ENCODE data around the gene IL17RD.

Gene IL17RD

GRCh38 chr3:57065588-57065987 is 99.6 kb downstream of the IL17RD start:
- no peak for DNase-seq

- DNase-seq, result peak; percentile 58 to 62
Measured at GRCh38 chr3:57064572-57064971, 100.6 kb downstream of the IL17RD start.

GRCh38 chr3:57064001-57064400 is 101.2 kb downstream of the IL17RD start:
- DNase-seq, result peak in 1 of 2 donors; percentile 34

- peak; percentile 38 to 71 for DNase-seq
Measured at GRCh38 chr3:57063032-57063431, 102.1 kb downstream of the IL17RD start.

GRCh38 chr3:57062101-57062631 is 103.0 kb downstream of the IL17RD start:
- DNase-seq, result no peak

- no peak for DNase-seq
Measured at GRCh38 chr3:57061556-57061955, 103.6 kb downstream of the IL17RD start.

- peak; percentile 89 to 95 for DNase-seq
Measured at GRCh38 chr3:57060089-57060821, 104.9 kb downstream of the IL17RD start, which contains the start of gene SPATA12. SPATA12 (plus strand) TSS chr3:57060664; CDS start chr3:57073695, 13,031 bp downstream.

GRCh38 chr3:57059411-57059810 is 105.7 kb downstream of the IL17RD start:
- DNase-seq, result peak; percentile 87 to 94

GRCh38 chr3:57057351-57057750 is 107.8 kb downstream of the IL17RD start:
- DNase-seq, result peak in 1 of 2 donors; percentile 36

GRCh38 chr3:57053122-57053521 is 112.0 kb downstream of the IL17RD start:
- DNase-seq, result no peak

GRCh38 chr3:57052662-57053061 is 112.5 kb downstream of the IL17RD start:
- DNase-seq, result no peak

GRCh38 chr3:57048728-57049127 is 116.4 kb downstream of the IL17RD start:
- no peak for DNase-seq

- peak; percentile 55 to 83 for DNase-seq
Measured at GRCh38 chr3:57048052-57048671, 117.0 kb downstream of the IL17RD start.

- DNase-seq, result no peak
Measured at GRCh38 chr3:57046101-57046765, 118.9 kb downstream of the IL17RD start.

GRCh38 chr3:57043518-57043917 is 121.6 kb downstream of the IL17RD start:
- no peak for DNase-seq

- DNase-seq, result no peak
Measured at GRCh38 chr3:57041674-57042073, 123.5 kb downstream of the IL17RD start.
